GM18873 (cell line): ENCODE data around the gene USP12.
"Not testable (repeated sequence)": the region's sequence is repeated elsewhere in the genome, so short reads cannot be mapped to it uniquely, and the experiment has no call there.

Experiments used
- ATAC-seq: cut with Tn5 transposase; IDR thresholded peaks from one replicate; pipeline ENCODE4 v1.9.1; 2021; ENCODE audit warnings: mild to moderate bottlenecking, moderate library complexity, moderate number of reproducible peaks; ENCODE audit not compliant: unreplicated experiment, low FRiP score

USP12 gene

GRCh38 chr13:27125357-27126282, 46.0 kb downstream of the USP12 start:
- no peak for ATAC-seq

DNA sequence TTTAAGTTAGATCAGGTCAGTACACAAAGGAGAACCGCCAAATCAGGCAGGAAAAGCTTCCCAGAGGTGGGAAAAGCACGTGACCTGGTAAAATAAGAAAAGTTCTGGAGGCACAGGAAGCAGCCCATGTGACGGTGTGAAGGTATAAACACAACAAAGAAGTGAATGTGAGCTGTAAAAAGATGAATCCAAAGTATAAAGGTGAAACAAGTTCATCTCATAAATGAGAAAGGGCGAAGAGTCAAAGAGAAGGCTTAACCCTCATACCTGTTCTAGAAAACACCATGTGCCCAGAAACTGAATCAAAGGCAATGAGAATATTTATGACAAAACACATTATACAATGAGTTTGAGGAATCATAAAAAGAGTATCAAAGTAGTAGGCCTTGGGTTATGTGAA, 47.0 kb downstream of the USP12 start:
- no peak for ATAC-seq

DNA sequence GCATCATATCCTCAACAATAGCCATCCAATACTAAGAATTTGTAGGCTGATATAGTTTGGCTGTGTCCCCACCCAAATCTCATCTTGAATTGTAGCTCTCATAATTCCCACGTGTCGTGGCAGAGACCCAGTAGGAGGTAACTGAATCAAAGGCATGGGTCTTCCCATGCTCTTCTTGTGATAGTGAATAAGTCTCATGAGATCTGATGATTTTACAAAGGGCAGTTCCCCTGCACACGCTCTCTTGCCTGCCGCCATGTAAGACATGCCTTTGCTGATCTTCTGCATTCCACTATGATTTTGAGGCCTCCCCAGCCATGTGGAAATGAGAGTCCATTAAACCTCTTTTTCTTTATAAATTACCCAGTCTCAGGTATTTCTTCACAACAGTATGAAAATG, 48.2 kb downstream of the USP12 start:
- ATAC-seq, result not testable (repeated sequence)

- no peak for ATAC-seq
These were observed 49.6 kb downstream of the USP12 start for GRCh38 chr13:27122036-27122435.

- ATAC-seq, result no peak
These were observed 50.8 kb downstream of the USP12 start for GRCh38 chr13:27120811-27121210.

GRCh38 chr13:27120011-27120410, 51.6 kb downstream of the USP12 start:
- no peak for ATAC-seq

DNA sequence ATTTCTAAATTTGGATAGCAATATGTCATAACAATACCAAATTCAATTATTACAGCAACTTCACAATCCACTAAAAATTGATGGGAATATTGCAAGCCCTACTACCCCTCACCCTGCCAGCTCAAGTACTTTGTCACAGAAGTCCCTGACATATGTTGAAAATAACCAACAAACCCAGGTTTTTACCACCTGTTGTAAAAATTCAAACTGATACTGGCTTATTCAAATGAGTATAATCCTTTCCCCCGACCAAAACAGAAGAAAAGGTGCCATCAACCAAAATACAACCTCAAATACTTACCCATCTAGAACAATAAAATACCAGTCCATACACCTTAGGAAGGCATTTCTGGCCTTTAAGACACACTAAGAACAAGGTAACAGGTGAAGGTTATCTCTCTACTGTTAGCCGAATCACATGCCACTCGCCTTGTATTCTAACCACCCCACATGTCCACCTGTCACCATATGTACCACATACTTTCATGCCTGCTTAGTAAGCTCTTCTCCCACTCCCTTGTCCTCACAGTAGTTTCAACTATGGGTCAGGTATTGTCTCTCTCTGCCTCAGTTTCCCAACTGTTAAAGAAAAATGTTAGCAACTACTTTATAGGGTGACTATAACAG, 53.1 kb downstream of the USP12 start:
- ATAC-seq, result no peak

GRCh38 chr13:27117952-27118351, 53.7 kb downstream of the USP12 start:
- ATAC-seq, result no peak

GRCh38 chr13:27117158-27117557, 54.5 kb downstream of the USP12 start:
- no peak for ATAC-seq

DNA sequence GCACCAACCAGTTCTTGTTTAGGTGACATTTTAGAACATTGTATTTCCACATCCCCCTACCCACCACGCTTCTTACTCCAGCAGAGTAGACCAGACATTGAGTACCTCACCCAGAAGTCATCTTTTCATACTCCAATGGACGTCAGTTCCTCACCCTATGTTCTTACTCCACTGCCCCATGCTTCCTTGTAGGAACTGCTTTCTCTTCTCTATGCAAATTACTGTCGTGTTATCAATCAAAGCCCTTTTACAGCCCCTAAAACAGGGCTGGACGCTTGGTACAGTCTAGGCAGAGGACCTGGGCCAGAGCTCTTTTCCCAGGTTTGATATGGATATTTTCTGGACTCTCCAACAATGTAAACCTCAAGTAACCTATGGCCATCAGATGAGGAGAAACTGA, 58.2 kb downstream of the USP12 start:
- no peak for ATAC-seq

DNA sequence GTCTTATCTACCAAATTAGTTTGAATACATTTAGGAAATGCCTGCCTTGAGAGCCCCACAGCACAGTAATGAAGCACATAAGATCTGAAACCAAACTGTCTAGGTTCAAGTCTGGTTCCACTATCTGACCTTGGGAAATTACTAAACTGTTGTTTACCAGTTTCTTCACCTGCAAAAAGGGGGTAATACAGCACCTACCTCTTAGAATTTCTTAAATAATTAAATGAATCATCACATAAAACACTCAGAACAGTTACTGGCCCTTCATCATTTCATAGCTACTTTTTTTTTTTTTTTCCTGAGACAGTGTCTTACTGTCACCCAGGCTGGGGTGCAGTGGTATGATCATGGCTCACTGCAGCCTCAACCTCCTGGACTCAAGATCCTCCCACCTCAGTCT, 59.6 kb downstream of the USP12 start:
- no peak for ATAC-seq

DNA sequence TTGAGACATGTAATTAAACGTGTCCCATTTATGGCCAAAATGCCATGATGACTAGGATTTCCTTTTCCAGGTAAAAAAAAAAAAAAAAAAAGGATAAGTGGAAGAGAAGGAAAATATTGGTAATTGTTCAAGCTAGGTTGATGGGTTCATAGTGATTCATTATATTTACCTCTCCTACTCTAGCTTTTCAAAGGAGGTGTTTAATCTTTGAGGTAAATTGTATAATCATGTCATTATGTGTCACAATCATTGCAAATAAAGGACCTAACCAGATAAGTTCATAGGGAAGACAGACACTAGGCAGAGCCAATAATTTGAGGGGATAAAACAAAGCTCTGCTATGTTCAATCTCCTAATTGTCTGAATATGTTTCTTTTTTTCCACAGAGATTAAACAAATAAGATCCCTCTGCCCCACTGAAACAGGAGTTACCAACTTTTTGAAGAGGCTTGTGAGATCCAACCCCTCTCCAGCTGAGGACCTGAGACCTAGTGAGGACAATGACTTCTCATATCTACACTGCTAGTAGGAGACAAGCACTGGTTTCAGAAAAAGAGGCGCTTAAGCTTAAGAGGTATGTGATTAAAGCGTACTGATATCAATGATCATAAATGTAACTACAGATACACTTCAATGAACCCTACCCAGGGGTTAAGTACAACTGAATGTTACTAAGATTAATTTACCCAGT, 61.4 kb downstream of the USP12 start:
- ATAC-seq, result no peak

DNA sequence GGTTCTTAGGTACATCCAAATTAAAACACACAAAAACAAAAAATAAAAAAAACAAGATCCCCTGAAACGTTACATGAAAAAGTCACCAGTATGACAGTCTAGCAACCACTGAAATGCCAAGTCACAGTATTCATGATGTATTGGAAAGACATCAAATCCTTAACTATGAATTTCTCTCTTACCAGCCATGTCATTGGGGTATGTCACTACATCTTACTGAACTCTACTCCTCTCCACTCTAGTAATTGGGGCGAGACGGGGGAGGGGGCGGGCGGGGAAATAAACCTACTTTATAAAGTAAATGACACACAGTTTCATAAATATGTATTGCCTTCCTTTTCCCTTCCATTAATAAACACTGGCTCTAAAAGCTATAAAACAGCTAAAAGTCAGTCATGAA, 65.5 kb downstream of the USP12 start:
- no peak for ATAC-seq

- no peak for ATAC-seq
These were observed 67.0 kb downstream of the USP12 start for GRCh38 chr13:27104606-27105005.

- no peak for ATAC-seq
These were observed 69.8 kb downstream of the USP12 start for GRCh38 chr13:27101847-27102246.

DNA sequence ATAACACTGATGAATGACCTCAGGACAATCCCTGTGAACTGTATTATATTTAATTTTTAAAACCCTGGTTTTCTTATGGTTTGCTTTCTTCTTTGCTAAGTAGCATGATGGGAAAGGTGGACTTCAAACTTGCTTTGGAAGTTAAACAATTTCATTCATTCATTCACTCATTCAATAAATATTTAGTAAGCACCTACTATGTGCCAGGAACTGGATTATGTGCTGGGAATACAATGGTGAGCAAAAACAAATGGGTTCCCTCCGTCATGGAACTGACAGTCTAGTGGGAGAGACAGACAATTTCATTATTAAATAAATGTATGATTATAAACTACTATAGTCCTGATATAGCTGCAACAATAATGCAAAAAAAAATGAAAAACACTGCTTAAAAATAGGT, 70.3 kb downstream of the USP12 start:
- ATAC-seq, result no peak

GRCh38 chr13:27097691-27098090, 73.9 kb downstream of the USP12 start:
- no peak for ATAC-seq

DNA sequence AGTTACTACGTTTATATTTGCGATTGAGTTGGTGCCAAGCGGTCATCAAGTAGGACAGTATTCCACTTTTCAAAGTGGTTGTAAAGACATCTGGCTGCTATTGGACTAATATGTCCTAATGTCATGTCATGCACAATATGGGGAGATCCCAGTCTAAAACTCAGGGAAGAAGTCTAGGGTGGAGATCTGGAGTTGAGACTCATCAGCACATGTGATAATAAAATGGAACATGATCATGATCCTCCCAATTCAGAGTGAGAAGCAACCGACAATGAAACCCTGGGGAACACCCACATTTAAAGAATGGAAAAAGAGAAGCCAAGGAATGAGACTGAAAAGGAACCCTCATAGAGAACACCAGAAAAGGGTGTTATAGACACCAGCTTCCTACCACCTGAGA, 80.2 kb downstream of the USP12 start:
- ATAC-seq, result no peak

- no peak for ATAC-seq
These were observed 83.0 kb downstream of the USP12 start for GRCh38 chr13:27088619-27089018.

DNA sequence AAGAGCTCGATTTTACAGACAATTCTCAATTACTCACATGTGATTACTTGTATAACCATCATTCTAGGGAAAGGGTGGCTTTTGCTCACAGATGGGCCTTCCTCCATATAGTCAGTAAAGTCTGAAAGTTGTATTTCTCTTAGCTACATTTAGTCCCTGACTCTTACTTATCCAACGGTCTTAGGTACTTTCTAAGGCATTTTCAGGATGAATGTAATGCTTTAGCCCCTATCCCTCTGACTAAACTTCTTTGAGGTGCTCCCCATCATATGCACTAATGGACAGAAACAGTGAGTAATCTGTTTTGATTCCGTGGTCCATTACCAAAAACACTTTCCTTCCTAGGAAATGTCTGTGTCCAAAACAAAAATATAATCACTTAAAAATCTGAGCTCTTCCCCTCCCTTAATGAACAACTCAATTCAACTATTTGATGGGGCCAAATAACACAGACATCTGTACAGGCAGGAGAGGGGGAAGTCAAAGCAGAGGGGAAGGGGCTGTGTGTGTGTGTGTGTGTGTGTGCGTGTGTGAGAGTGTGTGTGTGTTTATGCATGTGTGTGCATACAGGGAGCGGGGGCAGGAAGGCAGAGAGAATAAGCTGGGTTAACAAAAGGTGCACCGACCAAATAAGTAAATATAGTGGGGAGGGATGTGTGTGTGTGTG, 84.9 kb downstream of the USP12 start:
- ATAC-seq, result no peak

- ATAC-seq, result no peak
These were observed 88.4 kb downstream of the USP12 start for GRCh38 chr13:27083183-27083582.
